GM18870 (cell line): Measurements from ENCODE around the gene SELENOK.

ENCODE experiments used
- ATAC-seq: cut with Tn5 transposase; IDR thresholded peaks from one replicate; pipeline ENCODE4 v1.9.1; 2021; ENCODE audit warnings: moderate library complexity; ENCODE audit not compliant: unreplicated experiment

Gene SELENOK

GRCh38 chr3:53884623-53885022, 7.0 kb downstream of the SELENOK start:
- ATAC-seq = no peak

GRCh38 chr3:53883008-53883407, 8.7 kb downstream of the SELENOK start:
- ATAC-seq = no peak

- ATAC-seq = peak; percentile 55
These were observed 9.7 kb downstream of the SELENOK start, which contains the start of gene ACTR8 for GRCh38 chr3:53881691-53882593. TSS of gene ACTR8 (minus strand) at chr3:53882152. CDS start at chr3:53882101, 51 bp downstream.

GRCh38 chr3:53880396-53881345, 11.0 kb downstream of the SELENOK start:
- no peak for ATAC-seq

- ATAC-seq = no peak
These were observed 25.7 kb downstream of the SELENOK start for GRCh38 chr3:53865732-53866499.

GRCh38 chr3:53863145-53863544, 28.5 kb downstream of the SELENOK start:
- no peak for ATAC-seq

GRCh38 chr3:53862241-53862640, 29.4 kb downstream of the SELENOK start:
- ATAC-seq = no peak

GRCh38 chr3:53860196-53860595, 31.5 kb downstream of the SELENOK start:
- ATAC-seq = no peak

- ATAC-seq = no peak
These were observed 32.5 kb downstream of the SELENOK start for GRCh38 chr3:53859178-53859577.

- no peak for ATAC-seq
These were observed 33.4 kb downstream of the SELENOK start for GRCh38 chr3:53858096-53858741.

GRCh38 chr3:53856964-53857363, 34.7 kb downstream of the SELENOK start:
- no peak for ATAC-seq

- ATAC-seq = no peak
These were observed 40.8 kb downstream of the SELENOK start for GRCh38 chr3:53850895-53851294.

- ATAC-seq = no peak
These were observed 41.7 kb downstream of the SELENOK start for GRCh38 chr3:53849916-53850315.

- ATAC-seq = no peak
These were observed 44.9 kb downstream of the SELENOK start for GRCh38 chr3:53846851-53847155.

- no peak for ATAC-seq
These were observed 45.4 kb downstream of the SELENOK start, which contains the start of the genes CHDH and IL17RB for GRCh38 chr3:53846134-53846850. TSS of gene CHDH (minus strand) at chr3:53846419. CDS start at chr3:53824008, 22,411 bp downstream. TSS of gene IL17RB (plus strand) at chr3:53846568. CDS start at chr3:53846589, 21 bp downstream.

- no peak for ATAC-seq
These were observed 45.9 kb downstream of the SELENOK start for GRCh38 chr3:53845881-53846133.

- no peak for ATAC-seq
These were observed 46.4 kb downstream of the SELENOK start for GRCh38 chr3:53845103-53845880.

- no peak for ATAC-seq
These were observed 47.2 kb downstream of the SELENOK start for GRCh38 chr3:53844262-53845102.
